ENCODE data around the gene PARP6.
A peak's percentile ranks its signal among the peaks of the same experiment; 100 is the strongest.

The PARP6 gene, protein sequence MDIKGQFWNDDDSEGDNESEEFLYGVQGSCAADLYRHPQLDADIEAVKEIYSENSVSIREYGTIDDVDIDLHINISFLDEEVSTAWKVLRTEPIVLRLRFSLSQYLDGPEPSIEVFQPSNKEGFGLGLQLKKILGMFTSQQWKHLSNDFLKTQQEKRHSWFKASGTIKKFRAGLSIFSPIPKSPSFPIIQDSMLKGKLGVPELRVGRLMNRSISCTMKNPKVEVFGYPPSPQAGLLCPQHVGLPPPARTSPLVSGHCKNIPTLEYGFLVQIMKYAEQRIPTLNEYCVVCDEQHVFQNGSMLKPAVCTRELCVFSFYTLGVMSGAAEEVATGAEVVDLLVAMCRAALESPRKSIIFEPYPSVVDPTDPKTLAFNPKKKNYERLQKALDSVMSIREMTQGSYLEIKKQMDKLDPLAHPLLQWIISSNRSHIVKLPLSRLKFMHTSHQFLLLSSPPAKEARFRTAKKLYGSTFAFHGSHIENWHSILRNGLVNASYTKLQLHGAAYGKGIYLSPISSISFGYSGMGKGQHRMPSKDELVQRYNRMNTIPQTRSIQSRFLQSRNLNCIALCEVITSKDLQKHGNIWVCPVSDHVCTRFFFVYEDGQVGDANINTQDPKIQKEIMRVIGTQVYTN
- total RNA-seq: 61.3 to 71.9 reads per million in 2 donors

DNA sequence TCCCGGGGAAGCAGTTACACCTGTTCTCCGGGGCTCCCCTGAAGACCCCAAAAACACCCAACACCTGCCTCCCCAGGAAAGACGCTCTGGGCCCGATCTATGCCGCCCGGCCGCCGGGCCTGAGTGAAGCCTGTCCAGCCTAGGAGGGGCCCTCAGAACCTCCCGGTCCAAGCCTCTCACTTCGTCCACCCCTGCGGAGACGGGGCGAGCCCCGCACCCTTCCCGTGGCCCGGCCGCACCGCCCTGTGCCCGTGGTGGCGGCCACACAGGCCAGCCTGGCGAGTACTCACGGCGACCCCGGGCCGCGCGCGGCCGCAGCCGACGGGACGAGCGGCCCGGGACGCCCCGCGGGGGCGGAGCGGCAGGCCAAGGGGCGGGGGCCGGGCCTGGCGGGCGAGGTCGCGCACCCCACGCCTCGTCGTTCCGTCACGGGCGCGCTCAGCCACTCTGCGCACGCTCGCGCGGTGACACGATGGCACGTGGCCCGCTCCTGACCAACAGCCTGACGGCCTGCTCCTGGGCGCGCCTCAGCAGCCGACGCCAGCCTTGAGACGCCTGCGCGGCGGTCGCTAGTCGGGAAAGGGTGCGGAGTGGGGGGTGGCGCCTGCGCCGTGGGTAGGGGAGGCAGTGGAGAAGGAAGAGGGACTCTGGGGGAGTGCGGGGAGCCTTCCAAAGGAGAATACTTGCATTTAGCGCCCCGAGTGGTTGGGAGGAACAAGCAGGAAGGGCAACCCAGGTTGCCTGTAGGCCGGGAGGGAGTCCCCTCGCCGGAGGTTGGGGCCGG, at the start of gene PARP6:
TSS of gene PARP6 (minus strand) at position 342 of the 784 bp plus-strand sequence. CDS start 5,077 bp downstream, outside the sequence.
- peak; percentile 95 for DNase-seq

- DNase-seq: peak; percentile 71
Measured at GRCh38 chr15:72319985-72320671, 47.8 kb upstream of the PARP6 start, which contains the start of gene CELF6. TSS of gene CELF6 (minus strand) at chr15:72320157. CDS start at chr15:72319874, 283 bp downstream.

DNA sequence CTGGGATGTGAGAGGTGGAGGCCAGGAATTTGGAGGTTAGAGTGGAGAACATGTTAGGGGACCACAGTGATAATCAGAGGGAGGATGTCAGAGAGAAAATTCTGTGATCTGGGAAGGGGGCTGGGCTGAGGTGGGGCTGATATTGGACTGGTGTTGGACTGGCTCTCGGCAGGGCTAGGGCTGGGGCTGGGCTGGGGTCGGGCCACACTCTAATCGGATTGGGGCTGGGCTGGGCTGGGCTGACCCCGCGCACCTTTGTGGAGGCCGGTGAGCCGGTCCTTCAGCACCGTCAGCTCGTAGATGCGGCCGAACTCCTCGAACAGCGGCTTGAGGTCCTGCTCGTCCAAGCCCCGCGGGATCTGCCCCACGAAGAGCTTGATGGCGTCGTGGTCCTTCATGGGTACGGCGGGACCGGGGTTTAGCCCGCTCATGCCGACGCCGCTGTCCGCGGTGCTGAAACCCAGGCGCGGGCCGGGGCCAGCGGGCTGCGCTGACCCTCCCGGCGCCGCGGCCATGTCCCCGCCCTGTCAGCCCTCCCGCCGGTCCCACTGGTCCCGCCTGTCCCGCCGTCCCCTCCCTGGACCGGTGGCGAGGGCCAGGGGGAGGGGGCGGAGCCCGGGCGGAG, 47.1 kb upstream of the PARP6 start:
- peak; percentile 53 for DNase-seq

GRCh38 chr15:72318408-72318942, 46.1 kb upstream of the PARP6 start:
- no peak for DNase-seq

GRCh38 chr15:72315706-72316370, 43.5 kb upstream of the PARP6 start:
- no peak for DNase-seq

GRCh38 chr15:72313881-72314280, 41.5 kb upstream of the PARP6 start:
- DNase-seq: no peak

DNA sequence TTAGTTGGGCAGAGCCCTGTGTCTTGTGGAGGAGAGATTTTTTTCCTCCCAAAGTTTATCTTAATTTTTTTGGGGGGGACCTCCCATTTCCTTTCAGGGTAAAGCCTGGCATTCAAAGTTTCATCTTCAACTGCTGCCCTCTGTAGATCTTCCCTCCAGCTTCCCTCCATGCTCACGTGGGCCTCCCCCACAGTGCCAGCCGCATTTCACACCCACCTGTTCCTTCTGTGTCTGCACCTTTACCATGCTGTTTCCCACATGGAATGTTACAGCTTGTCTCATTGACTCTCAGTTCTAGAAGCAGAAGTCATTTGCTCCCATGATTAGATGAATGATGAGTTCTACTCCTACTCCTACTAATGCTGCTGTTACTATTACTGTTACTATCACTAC, 41.1 kb upstream of the PARP6 start:
- DNase-seq: no peak

GRCh38 chr15:72312605-72313447, 40.5 kb upstream of the PARP6 start:
- peak; percentile 41 for DNase-seq

- no peak for DNase-seq
Measured at GRCh38 chr15:72307026-72307425, 34.7 kb upstream of the PARP6 start.

DNA sequence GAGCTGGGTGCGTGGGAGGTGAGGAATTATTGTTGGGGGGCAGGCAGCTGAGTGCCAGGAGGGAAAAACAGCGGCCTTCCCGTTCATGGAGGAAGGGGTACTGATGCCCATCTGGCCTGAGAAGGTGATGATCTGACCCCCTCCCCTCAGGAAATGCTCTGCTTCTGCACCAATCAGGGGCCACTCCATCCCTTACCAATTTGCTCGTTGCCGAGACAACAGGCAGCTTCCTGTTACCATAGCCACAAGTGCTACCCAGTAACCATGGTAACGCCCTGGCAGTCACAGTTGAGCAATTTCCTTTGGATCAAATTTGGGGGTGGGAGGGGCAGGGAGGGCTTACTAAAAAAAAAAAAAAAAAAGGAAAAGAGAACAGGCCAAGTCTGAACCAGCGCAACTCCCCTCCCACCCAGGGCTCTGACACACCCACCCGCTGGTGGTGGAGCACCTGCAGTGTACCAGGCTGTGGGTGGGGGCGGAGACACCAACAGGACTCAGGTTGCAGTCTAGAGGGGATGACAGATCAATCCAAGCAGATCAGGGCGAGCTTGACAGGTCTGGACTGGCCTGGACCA, 33.9 kb upstream of the PARP6 start:
- DNase-seq: peak; percentile 22

GRCh38 chr15:72304596-72304995, 32.2 kb upstream of the PARP6 start:
- no peak for DNase-seq

DNA sequence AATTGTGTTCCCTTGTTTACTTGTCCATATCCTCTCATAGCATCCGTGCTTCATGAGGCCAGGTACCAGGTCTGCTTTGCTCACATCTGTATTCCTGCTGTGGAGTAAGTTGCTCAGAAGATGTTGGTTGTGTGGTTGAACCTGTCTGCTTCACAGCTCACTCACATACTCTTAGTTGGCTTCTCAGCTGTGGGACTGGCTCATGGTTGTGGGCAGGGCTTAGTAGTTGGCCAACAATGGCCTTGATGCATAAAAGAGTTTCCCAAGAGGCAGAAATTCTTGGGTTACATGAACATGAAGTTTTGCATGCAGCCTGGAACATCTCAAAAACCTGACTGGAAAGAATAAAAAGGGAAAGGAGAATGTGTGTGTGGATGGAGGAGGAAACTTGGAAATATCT, 30.6 kb upstream of the PARP6 start:
- no peak for DNase-seq

GRCh38 chr15:72289597-72290325, 17.4 kb upstream of the PARP6 start:
- DNase-seq: no peak

- no peak for DNase-seq
Measured at GRCh38 chr15:72288796-72289596, 16.6 kb upstream of the PARP6 start.

GRCh38 chr15:72285927-72286516, 13.7 kb upstream of the PARP6 start:
- DNase-seq: peak; percentile 38

DNA sequence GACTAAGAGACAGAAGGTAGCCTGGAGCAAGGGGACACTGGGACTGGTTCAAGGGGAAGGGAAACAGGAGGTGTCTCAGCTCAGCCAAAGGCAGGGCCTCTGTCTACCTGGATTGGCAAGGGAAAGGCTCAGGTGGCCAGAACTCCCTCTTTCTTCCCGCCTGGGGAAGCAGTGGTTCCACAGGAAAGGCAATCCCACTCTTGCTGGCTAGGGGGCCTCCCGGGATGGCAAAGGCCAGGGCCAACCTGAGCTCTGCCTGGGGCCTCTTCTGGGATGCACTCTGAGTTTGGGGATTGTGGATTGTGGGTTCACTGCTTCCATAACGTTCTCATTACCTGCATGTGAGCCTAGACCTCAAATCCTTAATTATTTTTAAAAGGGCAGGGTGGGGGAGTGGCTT, 13.0 kb upstream of the PARP6 start:
- DNase-seq: no peak

GRCh38 chr15:72284781-72285180, 12.4 kb upstream of the PARP6 start:
- no peak for DNase-seq

DNA sequence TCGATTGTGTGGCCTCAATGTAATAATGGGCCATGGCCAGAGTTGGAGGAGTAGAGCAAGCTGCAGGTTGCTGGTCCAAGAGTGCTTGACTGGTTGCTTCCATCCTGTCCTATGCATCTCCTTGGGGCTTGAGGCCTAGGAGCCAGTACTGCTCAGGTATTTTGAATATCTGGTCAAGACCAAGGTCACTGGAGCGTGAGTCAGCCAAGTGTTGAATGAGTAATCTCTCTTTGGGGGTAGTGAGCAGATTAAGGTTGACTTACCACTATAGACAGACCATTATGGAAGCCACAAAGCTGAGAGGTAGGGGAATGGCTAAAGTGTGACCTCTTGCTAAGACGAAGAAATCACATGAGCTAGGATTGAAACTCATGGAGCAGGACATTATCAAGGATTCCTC, 9.4 kb upstream of the PARP6 start:
- no peak for DNase-seq
